ENCODE measurements around the gene SLC35D2.

GRCh38 chr9:96386157-96386556 is 2.6 kb upstream of the SLC35D2 start:
- TF ChIP-seq, protein P1, sequence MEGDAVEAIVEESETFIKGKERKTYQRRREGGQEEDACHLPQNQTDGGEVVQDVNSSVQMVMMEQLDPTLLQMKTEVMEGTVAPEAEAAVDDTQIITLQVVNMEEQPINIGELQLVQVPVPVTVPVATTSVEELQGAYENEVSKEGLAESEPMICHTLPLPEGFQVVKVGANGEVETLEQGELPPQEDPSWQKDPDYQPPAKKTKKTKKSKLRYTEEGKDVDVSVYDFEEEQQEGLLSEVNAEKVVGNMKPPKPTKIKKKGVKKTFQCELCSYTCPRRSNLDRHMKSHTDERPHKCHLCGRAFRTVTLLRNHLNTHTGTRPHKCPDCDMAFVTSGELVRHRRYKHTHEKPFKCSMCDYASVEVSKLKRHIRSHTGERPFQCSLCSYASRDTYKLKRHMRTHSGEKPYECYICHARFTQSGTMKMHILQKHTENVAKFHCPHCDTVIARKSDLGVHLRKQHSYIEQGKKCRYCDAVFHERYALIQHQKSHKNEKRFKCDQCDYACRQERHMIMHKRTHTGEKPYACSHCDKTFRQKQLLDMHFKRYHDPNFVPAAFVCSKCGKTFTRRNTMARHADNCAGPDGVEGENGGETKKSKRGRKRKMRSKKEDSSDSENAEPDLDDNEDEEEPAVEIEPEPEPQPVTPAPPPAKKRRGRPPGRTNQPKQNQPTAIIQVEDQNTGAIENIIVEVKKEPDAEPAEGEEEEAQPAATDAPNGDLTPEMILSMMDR (conservative IDR thresholded peaks at IDR 0.05 in 1 of 2, IDR thresholded peaks at IDR 0.05 in 1 of 2; ENCODE audit: low read depth in 1 of 2, low read length in 2 of 2) = no peak
- no peak for TF ChIP-seq EZH2 (IDR thresholded peaks at IDR 0.05; ENCODE audit: low read length, missing control alignments)
